ENCODE data around the gene SIL1. TPM values are rescaled to one million over a fixed set of nuclear protein-coding genes. Genes with fewer than 3 reads are reported as not detected.

Gene SIL1
- polyA plus RNA-seq, 2 of the 4 experiments (the other 2 are of a cell fraction) = 27.6 to 45.5 TPM

- POLR2A ChIA-PET = no interaction called here
- FAIRE-seq = no peak
- H3K4me2 ChIP-seq = no peak overlapping the region
- H3K27ac ChIP-seq = no peak overlapping the region
- no peaks in the 10 kb centered on the region for H3K9me3 ChIP-seq
- 94% methylated on average over 3 of the region's 3 CpGs for WGBS (ENCODE audit: missing lambda C conversion rate)
- ATAC-seq = no peak
- DNase-seq (ENCODE audit: low read depth in 1 of 2, low spot score in 1 of 2) = no peak
- CTCF ChIA-PET = no interaction called here
- no peak overlapping the region for H3K4me3 ChIP-seq
- no peak for TF ChIP-seq ELK1 (IDR thresholded peaks at IDR 0.05; ENCODE audit: low read depth, low read length)
- no peak for TF ChIP-seq GATA3 (IDR thresholded peaks at IDR 0.05; ENCODE audit: borderline replicate concordance)
- TF ChIP-seq MAFK (IDR thresholded peaks at IDR 0.05; ENCODE audit: partially characterized antibody) = no peak
- TF ChIP-seq CBX2 (IDR thresholded peaks at IDR 0.05; ENCODE audit: borderline replicate concordance, low read depth) = no peak
- TF ChIP-seq PBX3 (IDR thresholded peaks at IDR 0.05) = no peak
- TF ChIP-seq TFCP2L1 (CRISPR knock-in tag; IDR thresholded peaks at IDR 0.05) = no peak
- no peak for TF ChIP-seq SMC3 (IDR thresholded peaks at IDR 0.05)
- TF ChIP-seq POLR2AphosphoS2 (conservative IDR thresholded peaks at IDR 0.05; ENCODE audit: low read length) = no peak
- TF ChIP-seq MYC (IDR thresholded peaks at IDR 0.05; ENCODE audit: borderline replicate concordance, low read length) = no peak
- no peak for TF ChIP-seq CHD2 (IDR thresholded peaks at IDR 0.05; ENCODE audit: low read length, partially characterized antibody)
- peaks cover 3% of the 10 kb centered on the region; the same call in 1 of the 3 replicates for H3K4me1 ChIP-seq
These were observed 217.0 kb downstream of the SIL1 start for GRCh38 chr5:138981131-138981530.

- Histone ChIP-seq H3K4me3 (no peak overlapping the region), H3K9me3 (no peaks in the 10 kb centered on the region), H3K4me1 (peaks cover 3% of the 10 kb centered on the region; the same call in 1 of the 3 replicates), H3K27ac (no peak overlapping the region), H3K4me2 (no peak overlapping the region)
- DNase-seq (ENCODE audit: low read depth in 1 of 2, low spot score in 1 of 2) (no peak), ATAC-seq (no peak), FAIRE-seq (no peak)
- TF ChIP-seq MAFK (IDR thresholded peaks at IDR 0.05; ENCODE audit: partially characterized antibody) (no peak), PBX3 (IDR thresholded peaks at IDR 0.05) (no peak), HOXB5 (CRISPR knock-in tag; IDR thresholded peaks at IDR 0.05) (no peak), HOXA7 (CRISPR knock-in tag; IDR thresholded peaks at IDR 0.05) (no peak), POLR2A (IDR thresholded peaks at IDR 0.05; ENCODE audit: low read length) (no peak), USF2 (IDR thresholded peaks at IDR 0.05) (no peak), REST (IDR thresholded peaks at IDR 0.05) (no peak), BHLHE40 (IDR thresholded peaks at IDR 0.05; ENCODE audit: low read depth, low read length) (no peak), ESRRA (IDR thresholded peaks at IDR 0.05; ENCODE audit: borderline replicate concordance, low read length) (no peak), NPAS2 (CRISPR knock-in tag; IDR thresholded peaks at IDR 0.05; ENCODE audit: borderline replicate concordance) (no peak), CTCF (IDR thresholded peaks at IDR 0.05) (no peak), TP53 (CRISPR knock-in tag; IDR thresholded peaks at IDR 0.05) (no peak), SMC3 (IDR thresholded peaks at IDR 0.05) (no peak), JUN (IDR thresholded peaks at IDR 0.05) (no peak), ZSCAN20 (CRISPR knock-in tag; IDR thresholded peaks at IDR 0.05) (no peak), HEYL (CRISPR knock-in tag; IDR thresholded peaks at IDR 0.05) (no peak), RCOR1 (IDR thresholded peaks at IDR 0.05; ENCODE audit: low read depth, low read length) (no peak), RAD21 (conservative IDR thresholded peaks at IDR 0.05 in 1 of 2, IDR thresholded peaks at IDR 0.05 in 1 of 2) (no peak)
- CTCF ChIA-PET = no interaction called here
- POLR2A ChIA-PET = no interaction called here
These were observed 217.7 kb downstream of the SIL1 start for GRCh38 chr5:138980441-138980840.

Data from A549 (cell line).